HG03432 (cell line): ENCODE results near the gene SRSF7.
"Not testable (repeated sequence)": the region's sequence is repeated elsewhere in the genome, so short reads cannot be mapped to it uniquely, and the experiment has no call there.

Experiments used
- ATAC-seq: cut with Tn5 transposase; IDR thresholded peaks from one replicate; pipeline ENCODE4 v1.9.1; 2021; ENCODE audit warnings: mild to moderate bottlenecking, moderate library complexity; ENCODE audit not compliant: unreplicated experiment

SRSF7 gene

GRCh38 chr2:38754506-38754905 lies 3.3 kb upstream of the SRSF7 start:
- ATAC-seq = no peak

GRCh38 chr2:38754049-38754448 lies 2.9 kb upstream of the SRSF7 start:
- no peak for ATAC-seq

- peak; percentile 26 for ATAC-seq
These were observed 642 bp upstream of the SRSF7 start for GRCh38 chr2:38751596-38752410.

- ATAC-seq = peak; percentile 46
These were observed 910 bp downstream of the SRSF7 start for GRCh38 chr2:38750011-38750890.

- ATAC-seq = no peak
These were observed 2.0 kb downstream of the SRSF7 start for GRCh38 chr2:38748943-38749804.

DNA sequence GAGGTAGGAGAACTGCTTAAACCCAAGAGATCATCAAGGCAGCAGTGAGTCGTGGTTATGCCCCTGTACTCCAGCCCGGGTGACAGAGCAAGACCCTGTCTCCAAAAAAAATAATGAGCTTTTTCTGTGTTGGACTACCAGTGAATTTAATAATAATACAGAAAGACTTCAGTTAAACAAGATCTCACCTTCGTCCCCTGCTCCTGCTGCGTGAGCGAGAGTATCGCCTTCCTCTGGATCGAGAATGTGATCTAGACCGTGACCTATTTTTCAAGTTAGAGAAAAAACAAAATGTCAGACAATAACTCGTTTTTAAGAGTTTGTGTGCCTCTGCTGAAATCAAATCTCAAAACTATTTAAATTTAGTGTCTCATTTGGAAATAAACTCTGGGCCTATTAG lies 2.8 kb downstream of the SRSF7 start:
- ATAC-seq = no peak

DNA sequence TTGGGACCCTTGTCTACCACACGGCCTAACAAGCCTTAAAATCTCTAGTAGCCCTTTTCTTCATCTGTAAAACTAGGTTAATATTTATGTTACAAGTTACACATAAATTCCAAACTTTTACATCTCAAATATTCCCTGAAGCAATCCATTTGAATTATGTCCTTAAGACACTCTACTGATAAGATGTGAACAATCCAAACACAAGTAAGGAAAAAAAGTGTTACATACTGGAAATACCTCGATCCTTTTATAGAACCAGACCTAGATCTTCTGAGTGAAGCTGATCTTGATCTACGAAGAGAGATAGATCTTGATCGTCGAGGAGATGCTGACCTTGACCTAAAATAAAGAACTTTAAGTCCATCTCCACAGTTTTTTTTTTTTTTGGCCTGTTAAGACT lies 3.3 kb downstream of the SRSF7 start:
- no peak for ATAC-seq

DNA sequence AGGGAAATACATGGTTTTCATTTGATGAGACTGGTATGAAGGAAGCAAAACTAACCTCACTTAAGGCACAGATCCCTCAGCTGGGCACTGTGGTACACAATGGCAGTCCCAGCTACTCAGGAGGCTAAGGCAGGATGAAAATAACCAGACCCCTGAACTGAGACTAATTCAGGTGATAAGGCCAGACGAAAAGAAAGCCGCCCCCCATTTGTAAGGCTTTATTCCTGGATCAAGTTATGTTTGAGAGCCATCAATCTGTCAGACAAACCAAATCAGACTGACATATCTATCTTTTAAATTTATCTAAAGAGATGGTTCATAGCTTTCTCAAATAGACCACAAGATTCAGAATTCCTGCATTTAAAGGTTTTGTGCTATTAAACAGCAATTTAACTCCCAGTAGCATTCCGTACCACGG lies 4.1 kb downstream of the SRSF7 start:
- ATAC-seq = no peak

DNA sequence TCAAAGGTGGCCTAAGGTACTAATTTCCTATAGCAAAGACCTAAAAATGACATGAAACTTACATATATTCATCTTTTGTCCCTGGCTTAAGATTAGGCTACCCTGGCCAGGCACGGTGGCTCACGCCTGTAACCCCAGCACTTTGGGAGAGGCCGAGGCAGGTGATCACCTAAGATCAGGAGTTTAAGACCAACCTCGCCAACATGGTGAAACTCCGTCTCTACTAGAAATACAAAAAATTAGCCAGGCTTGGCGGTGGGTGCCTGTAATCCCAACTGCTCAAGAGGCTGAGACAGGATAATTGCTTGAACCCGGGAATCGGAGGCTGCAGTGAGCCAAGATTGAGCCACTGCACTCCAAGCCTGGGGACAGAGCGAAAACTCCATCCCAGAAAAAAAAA lies 5.9 kb downstream of the SRSF7 start:
- no peak for ATAC-seq

DNA sequence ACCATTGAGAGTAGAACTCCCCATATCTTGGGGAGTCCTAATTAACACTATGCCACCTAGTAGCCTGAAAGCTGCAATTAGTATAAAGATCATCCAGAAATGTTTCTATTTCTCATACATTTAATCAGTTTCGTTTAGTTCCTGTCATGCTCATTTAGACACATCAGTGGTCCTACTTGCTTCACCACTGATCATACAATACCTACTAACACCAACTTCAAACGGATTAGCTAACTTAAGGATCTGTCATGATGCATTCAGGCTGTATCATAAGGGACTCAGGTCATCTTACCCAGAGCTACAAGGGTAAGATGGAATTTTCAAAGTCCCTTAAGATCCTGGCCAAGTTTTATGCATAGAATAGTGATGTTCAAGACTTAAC lies 6.8 kb downstream of the SRSF7 start:
- ATAC-seq = no peak

DNA sequence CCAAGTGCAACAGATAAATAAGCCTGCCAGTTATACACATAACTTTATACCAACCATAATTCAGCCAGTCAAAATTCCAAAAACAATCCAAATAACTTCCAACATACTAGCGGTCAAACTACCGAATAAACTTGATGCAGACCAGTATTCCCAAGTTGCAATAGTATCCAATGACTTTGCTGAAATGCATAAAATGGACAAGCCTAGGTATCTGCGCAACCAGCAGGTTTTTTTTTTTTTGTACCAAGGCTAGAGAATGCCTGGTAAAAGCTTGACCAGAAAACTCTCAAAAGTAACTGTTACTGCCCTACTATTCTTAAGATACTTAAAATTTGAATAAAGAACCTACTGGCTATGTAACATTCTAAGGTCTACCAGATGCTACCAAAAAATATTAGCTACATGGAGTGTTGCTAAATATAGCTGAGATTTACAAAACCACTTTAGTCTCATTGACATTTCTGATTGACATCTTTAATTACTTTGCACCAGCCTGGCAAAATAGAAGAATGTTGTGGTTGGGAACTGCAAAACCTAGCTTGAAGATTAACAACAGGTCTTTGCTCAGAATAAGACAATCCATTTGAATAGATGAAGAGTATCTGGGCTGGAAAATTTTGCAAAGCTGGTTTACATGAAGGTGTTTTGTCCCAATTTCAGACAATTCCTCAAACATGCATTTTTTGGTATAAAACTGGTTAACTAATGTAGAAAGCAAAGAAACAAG lies 7.3 kb downstream of the SRSF7 start:
- no peak for ATAC-seq

GRCh38 chr2:38742797-38743559 lies 8.2 kb downstream of the SRSF7 start:
- no peak for ATAC-seq

DNA sequence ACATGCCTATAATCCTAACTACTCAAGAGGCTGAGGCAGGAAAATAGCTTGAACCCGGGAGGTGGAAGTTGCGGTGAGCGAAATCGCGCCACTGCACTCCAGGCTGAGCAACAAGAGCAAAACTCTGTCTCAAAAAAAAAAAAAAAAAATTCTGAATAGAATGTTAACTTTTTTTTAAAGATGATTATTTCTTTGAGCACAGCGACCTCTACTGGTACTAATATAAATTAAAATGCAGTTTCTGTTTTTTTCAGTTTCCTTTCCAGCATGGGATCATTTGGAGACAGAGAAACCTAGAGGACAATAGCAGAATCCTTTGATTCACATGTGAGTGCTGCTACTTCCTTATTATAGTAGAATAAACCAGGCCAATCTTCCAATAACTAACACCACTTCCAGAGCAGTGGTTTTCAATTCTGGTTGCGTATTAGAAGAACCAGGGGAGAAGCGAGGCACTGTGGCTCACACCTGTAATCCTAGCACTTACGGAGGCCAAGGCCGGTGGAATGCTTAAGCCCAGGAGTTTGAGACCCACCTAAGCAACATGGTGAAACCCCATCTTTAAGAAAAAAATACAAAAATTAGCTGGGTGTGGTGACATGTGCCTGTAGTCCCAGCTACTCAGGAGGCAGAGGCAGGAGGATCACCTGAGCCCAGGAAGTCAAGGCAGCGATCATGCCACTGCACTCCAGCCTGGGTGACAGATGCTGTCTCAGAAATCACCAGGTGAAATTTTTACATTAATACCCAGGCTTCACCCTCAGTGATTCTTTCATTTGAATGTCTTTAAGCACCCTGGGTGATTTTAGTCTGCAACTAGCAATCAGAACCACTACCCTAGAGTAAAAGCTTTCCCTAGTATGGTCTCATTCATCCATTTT lies 10.1 kb downstream of the SRSF7 start:
- no peak for ATAC-seq

DNA sequence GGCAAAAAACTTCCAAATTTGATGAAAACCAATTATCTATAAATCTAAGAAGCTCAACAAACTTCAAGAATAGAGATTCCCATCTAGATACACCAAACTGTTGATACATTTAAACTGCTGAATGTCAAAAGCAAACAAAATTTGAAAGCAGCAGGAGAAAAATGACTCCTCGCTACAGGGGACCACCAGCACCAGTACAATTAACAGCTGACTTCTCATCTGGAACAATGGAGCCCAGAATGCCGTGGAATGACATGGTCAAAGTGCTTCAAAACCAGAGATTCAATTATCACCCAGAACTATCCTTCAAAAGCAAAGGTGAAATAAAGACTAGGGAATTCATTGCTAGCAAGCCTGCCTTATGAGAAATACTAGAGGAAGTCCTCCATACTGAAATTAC lies 11.6 kb downstream of the SRSF7 start:
- ATAC-seq = no peak

- no peak for ATAC-seq
These were observed 13.2 kb downstream of the SRSF7 start for GRCh38 chr2:38737925-38738324.

- ATAC-seq = not testable (repeated sequence)
These were observed 14.0 kb downstream of the SRSF7 start for GRCh38 chr2:38737000-38737698.

DNA sequence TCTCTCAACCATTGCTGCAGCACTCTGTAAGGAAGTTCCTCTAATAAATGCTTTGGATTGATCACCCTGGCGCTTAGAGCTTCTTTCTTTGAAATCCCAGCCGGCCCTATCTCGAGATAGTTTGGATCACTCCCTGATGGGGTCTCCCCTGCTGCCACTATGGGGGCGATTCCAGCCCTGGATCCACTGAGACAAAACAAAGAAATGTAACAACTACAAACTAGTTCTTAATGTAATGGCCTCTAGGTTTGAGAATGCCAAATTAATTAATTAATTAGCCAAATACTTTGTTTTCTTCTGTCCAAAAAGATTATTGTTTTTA lies 15.2 kb downstream of the SRSF7 start:
- no peak for ATAC-seq

GRCh38 chr2:38734299-38735058 lies 16.7 kb downstream of the SRSF7 start:
- no peak for ATAC-seq
